Skin of body (tissue), 3 donors: ENCODE measurements around the gene ZSCAN21. TPM values are rescaled to one million over a fixed set of nuclear protein-coding genes. Genes with fewer than 3 reads are reported as not detected.

Experiments used
- DNase-seq: peaks from one replicate; lab custom pipeline; 2025; lab: John Stamatoyannopoulos, UW
- small RNA-seq: library from RNA; depleted of rRNA; stranded (forward); fragments of <200 nt; gene quantifications from one replicate; pipeline ENCODE3, GENCODE V24; 2014; ENCODE audit warnings: low replicate concordance
- total RNA-seq: library from RNA; depleted of rRNA; stranded (reverse); fragments of >200 nt; gene quantifications from one replicate; pipeline ENCODE4 v1.2.3, GENCODE V29; 2014

ZSCAN21 gene
- total RNA-seq, 1 donor from 2014 or later, result 8.4 TPM

- DNase-seq, result no peak
Observed at GRCh38 chr7:100098913-100099312, 49.3 kb downstream of the ZSCAN21 start.

DNA sequence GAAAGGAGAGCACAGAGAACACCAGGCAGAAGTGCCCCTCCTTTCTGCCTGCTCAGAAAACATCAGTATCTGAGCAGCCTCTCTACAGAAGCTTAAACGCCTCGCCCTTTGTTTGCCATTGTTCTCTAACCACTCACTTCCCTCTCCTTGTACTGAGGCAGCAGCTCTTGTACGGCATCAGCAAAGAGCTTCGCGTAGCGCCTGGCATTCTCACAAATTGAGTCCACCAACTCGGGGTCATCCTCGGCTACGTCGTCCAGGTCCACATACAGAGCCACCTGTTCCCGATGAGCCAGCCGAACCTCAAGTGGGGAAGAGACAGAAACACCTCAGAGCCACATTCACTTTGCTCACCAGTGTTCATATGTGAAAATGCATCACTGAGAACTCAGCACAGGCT, 49.9 kb downstream of the ZSCAN21 start:
- DNase-seq, result no peak

- DNase-seq, result peak; percentile 93
Observed at GRCh38 chr7:100100420-100101015, 50.9 kb downstream of the ZSCAN21 start.

- DNase-seq, result peak; percentile 97
Observed at GRCh38 chr7:100101016-100101862, 51.7 kb downstream of the ZSCAN21 start, which contains the start of the genes AP4M1 and MCM7. TSS of gene AP4M1 (plus strand) at chr7:100101643. CDS start at chr7:100101715, 72 bp downstream. TSS of gene MCM7 (minus strand) at chr7:100101397. CDS start at chr7:100101294, 103 bp downstream.

GRCh38 chr7:100102950-100103840, 53.6 kb downstream of the ZSCAN21 start:
- DNase-seq, result no peak

DNA sequence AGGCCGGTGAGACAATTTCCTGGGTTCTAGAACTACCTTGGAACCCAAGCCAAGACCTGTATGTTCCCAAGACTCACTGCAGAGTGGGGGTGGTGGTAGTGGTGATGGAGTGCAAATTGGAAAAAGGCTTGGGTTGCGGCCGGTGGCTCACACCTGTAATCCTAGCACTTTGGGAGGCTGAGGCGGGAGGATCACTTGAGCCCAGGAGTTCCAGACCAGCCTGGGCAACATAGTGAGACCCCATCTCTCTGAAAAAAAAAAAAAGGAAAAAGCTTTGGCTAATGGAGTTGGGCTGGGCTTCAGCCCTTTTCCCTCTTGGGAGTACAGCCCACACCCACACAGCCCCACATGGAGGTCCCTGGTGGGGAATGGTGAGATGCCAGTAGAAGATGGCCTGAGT, 56.0 kb downstream of the ZSCAN21 start:
- no peak for DNase-seq

- DNase-seq, result no peak
Observed at GRCh38 chr7:100106633-100107032, 57.1 kb downstream of the ZSCAN21 start.

- no peak for DNase-seq
Observed at GRCh38 chr7:100107125-100107737, 57.7 kb downstream of the ZSCAN21 start.

- DNase-seq, result no peak
Observed at GRCh38 chr7:100107890-100108289, 58.3 kb downstream of the ZSCAN21 start.

GRCh38 chr7:100109521-100110163, 60.1 kb downstream of the ZSCAN21 start:
- no peak for DNase-seq

- no peak for DNase-seq
Observed at GRCh38 chr7:100111156-100111555, 61.6 kb downstream of the ZSCAN21 start.

DNA sequence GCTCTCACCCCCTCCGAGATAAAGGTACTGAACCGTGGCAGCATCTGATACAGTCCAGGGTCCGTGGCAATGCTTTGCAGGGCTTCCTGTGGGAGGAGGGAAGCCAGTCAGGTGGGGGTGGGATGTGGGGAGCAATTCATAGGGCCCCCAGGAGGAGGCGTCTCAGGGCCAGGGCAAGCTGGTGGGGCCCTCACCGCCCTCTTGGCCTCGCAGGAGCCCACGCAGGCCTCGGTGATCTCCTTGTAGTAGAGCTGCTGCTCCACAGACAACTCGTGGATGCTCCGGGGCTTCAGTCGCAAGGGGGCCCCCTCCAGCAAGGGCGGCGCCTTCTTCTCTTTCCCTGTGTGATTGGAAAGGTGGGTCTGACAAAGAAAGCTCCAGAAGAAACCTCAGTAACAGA, 62.3 kb downstream of the ZSCAN21 start:
- DNase-seq, result no peak

Small RNA genes within 50 kb of the gene (small RNA-seq; reads per million reads assigned to genes)
- gene MIR106B (146 reads per million, percentile 97 among the genes with 10 or more reads in this experiment), gene MIR25 (1,224 reads per million, percentile 99 among the genes with 10 or more reads in this experiment), gene MIR93 (683 reads per million, percentile 98 among the genes with 10 or more reads in this experiment)

Other genes with a start within 250 kb of the ZSCAN21 start
- gene CYP3A43, start 221.8 kb upstream of the ZSCAN21 start, total RNA-seq, result not detected
- gene OR2AE1, start 172.7 kb upstream of the ZSCAN21 start, total RNA-seq, result not detected
- 19.1 TPM for gene TRIM4, start 130.2 kb upstream of the ZSCAN21 start, total RNA-seq
- gene GJC3, start 120.2 kb upstream of the ZSCAN21 start, total RNA-seq, result 0.49 TPM
- gene AZGP1, start 73.7 kb upstream of the ZSCAN21 start, total RNA-seq, result 39.4 TPM
- gene ZKSCAN1, start 34.2 kb upstream of the ZSCAN21 start, total RNA-seq, result 38.1 TPM
- gene ZNF3, start 31.9 kb downstream of the ZSCAN21 start, total RNA-seq, result 24.8 TPM
- gene COPS6, start 39.2 kb downstream of the ZSCAN21 start, total RNA-seq, result 46.1 TPM
- 47.5 TPM for gene MCM7, start 51.6 kb downstream of the ZSCAN21 start, total RNA-seq
- 12.8 TPM for gene AP4M1, start 51.9 kb downstream of the ZSCAN21 start, total RNA-seq
- 16.3 TPM for gene TAF6, start 69.6 kb downstream of the ZSCAN21 start, total RNA-seq
- gene CNPY4, start 69.9 kb downstream of the ZSCAN21 start, total RNA-seq, result 23.4 TPM
- 1.1 TPM for gene MBLAC1, start 77.2 kb downstream of the ZSCAN21 start, total RNA-seq
- 73.6 TPM for gene LAMTOR4, start 99.1 kb downstream of the ZSCAN21 start, total RNA-seq
- 5.3 TPM for gene TRAPPC14, start 108.9 kb downstream of the ZSCAN21 start, total RNA-seq
- gene GAL3ST4, start 118.8 kb downstream of the ZSCAN21 start, total RNA-seq, result 3.4 TPM
- 3.9 TPM for gene GPC2, start 127.6 kb downstream of the ZSCAN21 start, total RNA-seq
- 0.89 TPM for gene STAG3, start 128.1 kb downstream of the ZSCAN21 start, total RNA-seq
- not detected for gene PVRIG, start 170.2 kb downstream of the ZSCAN21 start, total RNA-seq